Measurements from ENCODE around the gene AGBL3. TPM values are rescaled to one million over a fixed set of nuclear protein-coding genes. Genes with fewer than 3 reads are reported as not detected.

Gene AGBL3
- total RNA-seq, 2 experiments from 2014 or later: 2.2 to 2.5 TPM

DNA sequence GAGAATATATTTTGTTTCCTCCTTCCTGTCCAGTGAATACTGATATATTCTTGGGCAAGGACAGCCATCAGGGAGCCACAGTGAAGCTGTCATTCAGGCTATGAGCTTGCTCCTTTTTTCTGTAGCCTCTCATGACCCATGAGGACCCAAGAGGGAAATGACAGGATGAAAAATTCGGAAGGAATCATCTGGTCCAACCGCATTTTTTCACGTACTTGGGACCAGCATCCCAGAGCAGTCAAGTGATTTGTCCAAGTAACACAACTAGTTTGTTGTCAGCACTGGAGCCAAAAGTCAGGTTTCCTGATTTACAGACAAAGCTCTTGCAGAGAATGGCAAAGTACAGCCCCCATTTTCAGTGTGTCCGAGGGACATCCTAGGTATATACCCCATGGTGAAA is 47.2 kb upstream of the AGBL3 start:
- Histone ChIP-seq H3K36me3 (ENCODE audit: insufficient read depth, low read length) (no peaks in the 10 kb centered on the region), H3K4me1 (ENCODE audit: insufficient read depth, low read length) (no peaks in the 10 kb centered on the region), H3K9me3 (ENCODE audit: control insufficient read depth in 1 of 2, insufficient read depth in 1 of 2, low read length in 2 of 2) (no peaks in the 10 kb centered on the region), H3K27me3 (ENCODE audit: control insufficient read depth in 1 of 2, insufficient read depth in 2 of 2, low read length in 2 of 2) (no peaks in the 10 kb centered on the region), H3K4me3 (ENCODE audit: low read length) (no peak overlapping the region), H3K27ac (ENCODE audit: low read depth in 1 of 2, low read length in 2 of 2) (no peak overlapping the region)
- TF ChIP-seq, protein P1, sequence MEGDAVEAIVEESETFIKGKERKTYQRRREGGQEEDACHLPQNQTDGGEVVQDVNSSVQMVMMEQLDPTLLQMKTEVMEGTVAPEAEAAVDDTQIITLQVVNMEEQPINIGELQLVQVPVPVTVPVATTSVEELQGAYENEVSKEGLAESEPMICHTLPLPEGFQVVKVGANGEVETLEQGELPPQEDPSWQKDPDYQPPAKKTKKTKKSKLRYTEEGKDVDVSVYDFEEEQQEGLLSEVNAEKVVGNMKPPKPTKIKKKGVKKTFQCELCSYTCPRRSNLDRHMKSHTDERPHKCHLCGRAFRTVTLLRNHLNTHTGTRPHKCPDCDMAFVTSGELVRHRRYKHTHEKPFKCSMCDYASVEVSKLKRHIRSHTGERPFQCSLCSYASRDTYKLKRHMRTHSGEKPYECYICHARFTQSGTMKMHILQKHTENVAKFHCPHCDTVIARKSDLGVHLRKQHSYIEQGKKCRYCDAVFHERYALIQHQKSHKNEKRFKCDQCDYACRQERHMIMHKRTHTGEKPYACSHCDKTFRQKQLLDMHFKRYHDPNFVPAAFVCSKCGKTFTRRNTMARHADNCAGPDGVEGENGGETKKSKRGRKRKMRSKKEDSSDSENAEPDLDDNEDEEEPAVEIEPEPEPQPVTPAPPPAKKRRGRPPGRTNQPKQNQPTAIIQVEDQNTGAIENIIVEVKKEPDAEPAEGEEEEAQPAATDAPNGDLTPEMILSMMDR (IDR thresholded peaks at IDR 0.05): no peak
- Mint-ChIP-seq H3K9me3 (no peaks in the 10 kb centered on the region), H3K27me3 (no peaks in the 10 kb centered on the region), H3K4me1 (ENCODE audit: low read depth) (no peaks in the 10 kb centered on the region), H3K36me3 (ENCODE audit: low read depth) (no peaks in the 10 kb centered on the region), H3K27ac (no peak overlapping the region), H3K4me3 (no peak overlapping the region)
- DNase-seq (no peak), ATAC-seq (ENCODE audit: poor library complexity) (no peak)
- ChIA-PET CTCF (no interaction called here), POLR2A (no interaction called here)
- intact Hi-C loops (cut with DNase I, micrococcal nuclease): loop anchor here in 1 of 2 experiments (5.0 kb wide), 1 partner anchor 77 kb away; no protein-coding TSS in a partner anchor

DNA sequence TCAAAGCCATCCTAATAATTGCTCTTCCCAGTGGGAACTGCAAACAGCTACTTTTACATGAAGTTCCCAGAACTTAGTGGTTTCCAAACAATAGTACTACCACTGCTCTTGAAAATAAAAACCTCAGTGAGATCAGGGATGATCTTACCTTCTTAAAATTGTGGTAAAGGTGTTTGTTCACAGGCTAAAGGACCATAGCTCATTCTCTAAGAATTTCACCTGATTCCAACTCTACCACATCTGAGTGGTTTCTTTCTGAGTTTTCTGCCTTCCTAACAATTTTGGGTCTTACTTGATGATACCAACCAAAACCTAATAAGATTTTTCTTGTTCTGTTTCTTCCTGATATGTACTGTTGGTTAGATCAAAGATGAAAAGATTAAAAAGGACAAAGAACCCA is 45.6 kb upstream of the AGBL3 start:
- no peak overlapping the region for H3K4me3 ChIP-seq (ENCODE audit: low read length)
- H3K4me3 Mint-ChIP-seq: no peak overlapping the region
- H3K9me3 Mint-ChIP-seq: no peaks in the 10 kb centered on the region
- H3K27me3 ChIP-seq (ENCODE audit: control insufficient read depth in 1 of 2, insufficient read depth in 2 of 2, low read length in 2 of 2): no peaks in the 10 kb centered on the region
- intact Hi-C loops (cut with DNase I, micrococcal nuclease): no loop called here
- H3K27me3 Mint-ChIP-seq: no peaks in the 10 kb centered on the region
- no peak overlapping the region for H3K27ac ChIP-seq (ENCODE audit: low read depth in 1 of 2, low read length in 2 of 2)
- ATAC-seq (ENCODE audit: poor library complexity) (no peak), DNase-seq (no peak)
- no peaks in the 10 kb centered on the region for H3K9me3 ChIP-seq (ENCODE audit: control insufficient read depth in 1 of 2, insufficient read depth in 1 of 2, low read length in 2 of 2)
- H3K4me1 Mint-ChIP-seq (ENCODE audit: low read depth): peaks cover 5% of the 10 kb centered on the region
- H3K36me3 Mint-ChIP-seq (ENCODE audit: low read depth): no peaks in the 10 kb centered on the region
- H3K36me3 ChIP-seq (ENCODE audit: insufficient read depth, low read length): no peaks in the 10 kb centered on the region
- ChIA-PET POLR2A (no interaction called here), CTCF (interaction anchor here (1.0 kb wide), 1 partner anchor 308 kb away, joined by 3 read pairs; no protein-coding TSS in a partner anchor)
- TF ChIP-seq, protein P1 (IDR thresholded peaks at IDR 0.05): no peak
- no peaks in the 10 kb centered on the region for H3K4me1 ChIP-seq (ENCODE audit: insufficient read depth, low read length)
- H3K27ac Mint-ChIP-seq: no peak overlapping the region

DNA sequence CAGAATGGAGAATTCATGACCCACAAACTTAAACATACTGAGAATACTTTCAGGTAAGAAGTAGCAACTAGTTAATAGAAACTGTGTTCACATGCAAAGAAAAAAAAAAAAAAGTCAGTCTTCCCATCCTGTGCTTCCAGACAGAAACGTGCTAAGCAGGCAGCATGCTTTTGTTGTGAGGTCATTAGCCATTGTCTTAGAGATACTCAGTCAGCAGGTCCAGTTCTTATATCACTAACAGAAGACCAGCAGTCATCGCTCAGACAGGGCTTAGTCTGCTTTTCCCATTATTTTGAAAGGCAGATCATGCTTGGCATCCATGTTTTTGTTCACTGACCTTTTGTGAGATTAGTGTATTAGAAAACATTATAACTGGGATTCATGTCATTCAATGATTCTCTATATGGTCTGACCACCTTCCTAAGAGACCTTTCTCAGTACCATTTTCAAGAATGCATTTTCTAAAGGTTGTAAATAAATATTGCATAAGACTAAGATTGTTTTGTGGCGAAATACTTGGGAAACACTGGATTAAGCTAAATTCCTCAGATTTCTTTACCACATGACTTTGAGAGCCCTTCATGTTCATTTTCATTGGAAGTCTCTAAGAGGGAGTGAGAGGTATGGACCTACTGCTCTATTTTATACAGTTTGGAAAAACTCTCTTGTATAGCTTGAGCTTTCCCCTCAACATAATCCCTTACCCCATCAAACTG is 45.0 kb upstream of the AGBL3 start:
- POLR2A ChIA-PET: no interaction called here
- Histone ChIP-seq H3K4me3 (ENCODE audit: low read length) (no peak overlapping the region), H3K27me3 (ENCODE audit: control insufficient read depth in 1 of 2, insufficient read depth in 2 of 2, low read length in 2 of 2) (no peaks in the 10 kb centered on the region), H3K27ac (ENCODE audit: low read depth in 1 of 2, low read length in 2 of 2) (no peak overlapping the region), H3K9me3 (ENCODE audit: control insufficient read depth in 1 of 2, insufficient read depth in 1 of 2, low read length in 2 of 2) (no peaks in the 10 kb centered on the region), H3K36me3 (ENCODE audit: insufficient read depth, low read length) (no peaks in the 10 kb centered on the region), H3K4me1 (ENCODE audit: insufficient read depth, low read length) (no peaks in the 10 kb centered on the region)
- DNase-seq (no peak), ATAC-seq (ENCODE audit: poor library complexity) (no peak)
- no peak overlapping the region for H3K27ac Mint-ChIP-seq
- H3K9me3 Mint-ChIP-seq: no peaks in the 10 kb centered on the region
- no peaks in the 10 kb centered on the region for H3K27me3 Mint-ChIP-seq
- CTCF ChIA-PET: interaction anchor here (1.0 kb wide), 1 partner anchor 308 kb away, joined by 3 read pairs; no protein-coding TSS in a partner anchor
- no peaks in the 10 kb centered on the region for H3K36me3 Mint-ChIP-seq (ENCODE audit: low read depth)
- TF ChIP-seq, protein P1 (IDR thresholded peaks at IDR 0.05): no peak
- H3K4me1 Mint-ChIP-seq (ENCODE audit: low read depth): peaks cover 11% of the 10 kb centered on the region
- intact Hi-C loops (cut with DNase I, micrococcal nuclease): no loop called here
- no peak overlapping the region for H3K4me3 Mint-ChIP-seq
